Endothelial cell of umbilical vein (primary cell): ENCODE results near the gene ABHD10. TPM values are rescaled to one million over a fixed set of nuclear protein-coding genes. Genes with fewer than 3 reads are reported as not detected.

ENCODE experiments used
- BruUV-seq: library from RNA; stranded (reverse); fragments of 400-500 nt; replicated peaks from 2 replicates; lab custom pipeline; 2021; lab: Mats Ljungman, UMichigan
- CTCF ChIA-PET: fragments of 300-600, 350-600 bp; sonication (Branson Sonifier 250); formaldehyde crosslinking; loops from one replicate; lab custom pipeline; 2021; ENCODE audit warnings: antibody characterized with exemption, inconsistent platforms; lab: Charles Lee
- POLR2A ChIA-PET: fragments of 300-600, 350-600 bp; sonication (Branson Sonifier 250); formaldehyde crosslinking; loops from one replicate; lab custom pipeline; 2021; ENCODE audit warnings: antibody characterized with exemption, inconsistent platforms; lab: Charles Lee
- DNase-seq: peaks from one replicate; pipeline ENCODE4 v3.0.0-alpha.2; 2011; ENCODE audit warnings: low read depth, low spot score
- FAIRE-seq: peaks from 2 replicates; lab custom pipeline; 2011; peaks lifted over from hg19 to GRCh38; lab: Jason Lieb, UNC
- H2AFZ ChIP-seq: 2 replicates; pipeline ENCODE4 v1.6.0; 2012; ENCODE audit warnings: low read depth, low read length, control low read depth, inconsistent platforms
- H3K27ac ChIP-seq: 2 replicates; pipeline ENCODE4 v1.5.1; 2011; ENCODE audit warnings: low read depth, mild to moderate bottlenecking, control low read depth, low read length, moderate library complexity; ENCODE audit not compliant: insufficient read depth
- H3K27me3 ChIP-seq, 2 experiments: 2 replicates each; pipeline versions ENCODE4 v1.6.0 to v1.6.1; 2011; ENCODE audit warnings: low read length in 2 of 2, mixed read lengths in 1 of 2; ENCODE audit not compliant: control insufficient read depth in 2 of 2, insufficient read depth in 2 of 2
- H3K36me3 ChIP-seq, 2 experiments: 2 replicates in 1 of 2; 3 replicates in 1 of 2; pipeline ENCODE4 v1.5.1; 2011; ENCODE audit warnings: low read length in 2 of 2, mild to moderate bottlenecking in 1 of 2, moderate library complexity in 1 of 2; ENCODE audit not compliant: control insufficient read depth in 2 of 2, insufficient read depth in 2 of 2; ENCODE audit errors: extremely low read depth in 1 of 2
- H3K4me1 ChIP-seq: 3 replicates; pipeline ENCODE4 v1.5.1; 2011; ENCODE audit warnings: mild to moderate bottlenecking, low read length; ENCODE audit not compliant: control insufficient read depth, insufficient read depth; ENCODE audit errors: extremely low read depth
- H3K4me2 ChIP-seq: 2 replicates; pipeline ENCODE4 v1.6.1; 2011; ENCODE audit warnings: low read length, control low read depth, mixed read lengths; ENCODE audit not compliant: insufficient read depth
- H3K4me3 ChIP-seq, 3 experiments: fragments of 200-600 bp in 1 of 3; sonication (generic), shearing (Covaris generic) in 1 of 3; replicated peaks in 1 of 3; 2 replicates each; pipeline ENCODE4 v1.5.1; 2011 to 2016; ENCODE audit warnings: control low read depth in 3 of 3, low read length in 3 of 3, mild to moderate bottlenecking in 2 of 3, inconsistent platforms in 1 of 3, low read depth in 1 of 3, moderate library complexity in 1 of 3; ENCODE audit not compliant: insufficient read depth in 1 of 3
- H3K79me2 ChIP-seq: 2 replicates; pipeline ENCODE4 v1.6.0; 2012; ENCODE audit warnings: low read length, inconsistent platforms; ENCODE audit not compliant: control insufficient read depth, insufficient read depth
- H3K9ac ChIP-seq: replicated peaks from 2 replicates; pipeline ENCODE3; 2011; ENCODE audit warnings: low read length, control low read depth; ENCODE audit not compliant: insufficient read depth; ENCODE audit errors: extremely low read depth
- H3K9me1 ChIP-seq: replicated peaks from 3 replicates; pipeline ENCODE4 v1.6.0; 2011; ENCODE audit warnings: mild to moderate bottlenecking, low read length; ENCODE audit not compliant: control insufficient read depth, insufficient read depth; ENCODE audit errors: extremely low read depth
- H3K9me3 ChIP-seq: replicated peaks from 2 replicates; pipeline ENCODE4 v1.5.1; 2012; ENCODE audit warnings: low read length, inconsistent platforms; ENCODE audit not compliant: control insufficient read depth, insufficient read depth
- H4K20me1 ChIP-seq: replicated peaks from 2 replicates; pipeline ENCODE3; 2011; ENCODE audit warnings: mild to moderate bottlenecking, low read length; ENCODE audit not compliant: control insufficient read depth, insufficient read depth; ENCODE audit errors: extremely low read depth
- EZH2 ChIP-seq: IDR thresholded peaks from 2 replicates; pipeline ENCODE4 v1.6.1; 2012; ENCODE audit warnings: borderline replicate concordance, low read depth, mild to moderate bottlenecking, moderate library complexity, low read length, inconsistent platforms; ENCODE audit not compliant: severe bottlenecking
- FOS ChIP-seq: IDR thresholded peaks from 2 replicates; pipeline ENCODE4 v1.6.1; 2011; ENCODE audit warnings: mild to moderate bottlenecking, low read length, moderate library complexity, borderline replicate concordance; ENCODE audit not compliant: insufficient read depth
- GATA2 ChIP-seq: IDR thresholded peaks from 2 replicates; pipeline ENCODE4 v1.7.0; 2011; ENCODE audit warnings: low read depth, mild to moderate bottlenecking, moderate library complexity, mixed read lengths, low read length; ENCODE audit not compliant: insufficient read length, insufficient read depth
- JUN ChIP-seq: IDR thresholded peaks from 2 replicates; pipeline ENCODE4 v1.6.1; 2011; ENCODE audit warnings: borderline replicate concordance, low read depth; ENCODE audit not compliant: insufficient read length, insufficient read depth
- MYC ChIP-seq: IDR thresholded peaks from one replicate; pipeline ENCODE4 v1.6.1; 2011; ENCODE audit warnings: mild to moderate bottlenecking, low read depth, low read length
- POLR2A ChIP-seq: IDR thresholded peaks from 2 replicates; pipeline ENCODE4 v1.6.1; 2012; ENCODE audit warnings: low read depth, mild to moderate bottlenecking, control low read depth, low read length
- POLR2AphosphoS5 ChIP-seq: IDR thresholded peaks from 2 replicates; pipeline ENCODE4 v1.6.1; 2012; ENCODE audit warnings: low read depth, mild to moderate bottlenecking, control low read depth, low read length, moderate library complexity; ENCODE audit not compliant: insufficient read depth
- dilution Hi-C: fragments of 300-500 bp; cut with MboI; formaldehyde crosslinking; loops from one replicate; pipeline ENCODE4 v1.15.0; 2019; ENCODE audit warnings: low sequenced_read_pairs; ENCODE audit not compliant: extremely low pct_ligation_motif_present
- intact Hi-C: fragments of 100-400 bp; cut with micrococcal nuclease; formaldehyde crosslinking; loops from one replicate; pipeline ENCODE4 v1.10.0; 2022
- polyA plus RNA-seq, 4 experiments: library from polyadenylated mRNA; depleted of rRNA in 3 of 4; stranded (reverse) in 3 of 4; unstranded in 1 of 4; fragments of >200 nt; gene quantifications; 2 replicates each; pipeline versions ENCODE4 v1.2.1 to v1.2.3, GENCODE V29; 2011 to 2012; ENCODE audit warnings: missing spikeins in 1 of 4
- total RNA-seq: library from RNA; stranded (reverse); gene quantifications from 2 replicates; pipeline ENCODE4 v1.2.3, GENCODE V29; 2021
- TF ChIP-seq, protein P1 (sequence below), 2 donors: IDR thresholded peaks; 1 replicate in 1 of 2; 2 replicates in 1 of 2; pipeline ENCODE4 v1.5.1; 2011; ENCODE audit warnings: low read length in 2 of 2, mild to moderate bottlenecking in 2 of 2, moderate library complexity in 2 of 2, control low read depth in 1 of 2, inconsistent platforms in 1 of 2, low read depth in 1 of 2; ENCODE audit not compliant: insufficient read depth in 1 of 2; ENCODE audit errors: extremely low read depth in 1 of 2
- TF ChIP-seq, protein P2 (sequence below): IDR thresholded peaks from 2 replicates; pipeline ENCODE4 v1.6.1; 2011; ENCODE audit not compliant: insufficient read depth, insufficient read length

ABHD10 gene
- total and polyA plus RNA-seq, 2 donors (not counting 3 experiments of a cell fraction or from before 2014, with no cell fraction given) = 10.0 to 37.0 TPM

DNA sequence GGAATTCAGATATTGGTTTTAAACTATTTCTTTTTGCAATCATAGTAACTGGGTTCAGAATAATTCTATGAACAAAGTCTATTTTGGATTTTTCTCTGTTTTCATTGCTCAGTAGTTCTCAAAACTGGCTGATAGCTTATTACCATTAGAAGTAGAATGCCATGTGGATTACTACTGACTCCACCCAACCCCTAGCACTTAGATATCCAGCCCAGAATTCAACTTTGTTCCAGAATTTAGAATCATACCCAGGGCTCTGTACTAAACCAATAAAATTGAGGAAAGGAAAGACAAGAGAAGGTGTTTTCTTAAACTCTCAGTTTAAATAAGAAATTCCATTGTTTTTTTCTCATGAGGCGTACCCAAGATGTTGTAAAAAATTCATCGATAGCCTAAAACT, 39.0 kb upstream of the ABHD10 start:
- H3K27ac ChIP-seq = no peak overlapping the region
- ChIA-PET CTCF (interaction anchor here (1.4 kb wide), 1 partner anchor 15 kb away, joined by 5 read pairs; no protein-coding TSS in a partner anchor), POLR2A (no interaction called here)

More for the DNA sequence above, 39.0 kb upstream of the ABHD10 start:
- Histone ChIP-seq H3K9me1 (no peaks in the 10 kb centered on the region), H3K4me1 (peaks cover 47% of the 10 kb centered on the region), H3K9ac (no peak overlapping the region), H3K4me2 (no peak overlapping the region), H3K79me2 (peaks cover 2% of the 10 kb centered on the region), H3K36me3 (peaks cover 6 to 9% of the 10 kb centered on the region in 2 experiments), H4K20me1 (no peaks in the 10 kb centered on the region), H3K4me3 (no peak overlapping the region), H3K27me3 (no peaks in the 10 kb centered on the region), H2AFZ (no peak overlapping the region), H3K9me3 (no peaks in the 10 kb centered on the region)
- intact Hi-C loops (no loop called here), dilution Hi-C loops (no loop called here)
- BruUV-seq = no TSS peak
- TF ChIP-seq EZH2 (no peak), POLR2A (no peak), GATA2 (no peak), MYC (no peak), FOS (no peak), JUN (no peak), POLR2AphosphoS5 (no peak)
- TF ChIP-seq, protein P1, sequence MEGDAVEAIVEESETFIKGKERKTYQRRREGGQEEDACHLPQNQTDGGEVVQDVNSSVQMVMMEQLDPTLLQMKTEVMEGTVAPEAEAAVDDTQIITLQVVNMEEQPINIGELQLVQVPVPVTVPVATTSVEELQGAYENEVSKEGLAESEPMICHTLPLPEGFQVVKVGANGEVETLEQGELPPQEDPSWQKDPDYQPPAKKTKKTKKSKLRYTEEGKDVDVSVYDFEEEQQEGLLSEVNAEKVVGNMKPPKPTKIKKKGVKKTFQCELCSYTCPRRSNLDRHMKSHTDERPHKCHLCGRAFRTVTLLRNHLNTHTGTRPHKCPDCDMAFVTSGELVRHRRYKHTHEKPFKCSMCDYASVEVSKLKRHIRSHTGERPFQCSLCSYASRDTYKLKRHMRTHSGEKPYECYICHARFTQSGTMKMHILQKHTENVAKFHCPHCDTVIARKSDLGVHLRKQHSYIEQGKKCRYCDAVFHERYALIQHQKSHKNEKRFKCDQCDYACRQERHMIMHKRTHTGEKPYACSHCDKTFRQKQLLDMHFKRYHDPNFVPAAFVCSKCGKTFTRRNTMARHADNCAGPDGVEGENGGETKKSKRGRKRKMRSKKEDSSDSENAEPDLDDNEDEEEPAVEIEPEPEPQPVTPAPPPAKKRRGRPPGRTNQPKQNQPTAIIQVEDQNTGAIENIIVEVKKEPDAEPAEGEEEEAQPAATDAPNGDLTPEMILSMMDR (IDR thresholded peaks at IDR 0.05; ENCODE audit: extremely low read depth in 1 of 2, insufficient read depth in 1 of 2, low read depth in 1 of 2, low read length in 2 of 2) = no peak
- TF ChIP-seq, protein P2, sequence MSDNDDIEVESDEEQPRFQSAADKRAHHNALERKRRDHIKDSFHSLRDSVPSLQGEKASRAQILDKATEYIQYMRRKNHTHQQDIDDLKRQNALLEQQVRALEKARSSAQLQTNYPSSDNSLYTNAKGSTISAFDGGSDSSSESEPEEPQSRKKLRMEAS = no peak
- FAIRE-seq (no peak), DNase-seq (no peak)
